Esophagus squamous epithelium (tissue), 5 donors: Measurements from ENCODE around the gene IL18BP. TPM values are rescaled to one million over a fixed set of nuclear protein-coding genes. Genes with fewer than 3 reads are reported as not detected.

Experiments used
- DNase-seq: peaks from one replicate; lab custom pipeline; 2025; lab: John Stamatoyannopoulos, UW
- H3K27ac ChIP-seq, 4 donors: fragments of 200-600 bp; sonication (generic); one replicate each; pipeline ENCODE4 v1.5.1; 2016 to 2019; ENCODE audit warnings: mild to moderate bottlenecking in 1 of 4
- H3K27me3 ChIP-seq, 4 donors: fragments of 200-600 bp; sonication (generic); 1 replicate in 3 of 4; 2 replicates in 1 of 4; pipeline versions ENCODE4 v1.5.1 to v1.6.0; 2017 to 2021; ENCODE audit warnings: antibody characterized with exemption in 1 of 4
- H3K36me3 ChIP-seq, 3 donors: fragments of 200-600 bp; sonication (generic); one replicate each; pipeline ENCODE4 v1.5.1; 2016 to 2019
- H3K4me1 ChIP-seq, 3 donors: fragments of 200-600 bp; sonication (generic); one replicate each; pipeline ENCODE4 v1.5.1; 2017 to 2019
- H3K4me3 ChIP-seq, 4 donors: fragments of 200-600 bp; sonication (generic); 1 replicate in 3 of 4; 2 replicates in 1 of 4; pipeline ENCODE4 v1.5.1; 2016 to 2019; ENCODE audit warnings: mild to moderate bottlenecking in 2 of 4, moderate library complexity in 1 of 4
- H3K9me3 ChIP-seq, 3 donors: fragments of 200-600 bp; sonication (generic); one replicate each; pipeline ENCODE4 v1.5.1; 2016 to 2019
- CTCF ChIP-seq, 6 experiments: fragments of 450-650 bp in 4 of 6; fragments of 200-600 bp in 2 of 6; sonication (generic) in 2 of 6; IDR thresholded peaks; one replicate each; pipeline ENCODE4 v1.5.1; 2016 to 2019; ENCODE audit warnings: antibody characterized with exemption in 6 of 6, mild to moderate bottlenecking in 4 of 6, moderate library complexity in 4 of 6
- POLR2A ChIP-seq, 4 donors: fragments of 450-650 bp; IDR thresholded peaks; one replicate each; pipeline ENCODE4 v1.6.1; 2017; ENCODE audit warnings: antibody characterized with exemption in 4 of 4, mild to moderate bottlenecking in 4 of 4, moderate library complexity in 3 of 4
- WGBS, 2 donors: methylation state at CpG; one replicate each; pipeline ENCODE4 v1.1.5; 2018; 5-methylcytosine and 5-hydroxymethylcytosine counted together
- intact Hi-C: fragments of 100-400 bp; cut with DNase I; formaldehyde crosslinking; loops from one replicate; pipeline ENCODE4 v1.15.0; 2022
- total RNA-seq, 4 donors: library from RNA; depleted of rRNA; stranded (reverse); fragments of >200 nt; gene quantifications; one replicate each; pipeline ENCODE4 v1.1.0, GENCODE V29; 2016
- donor health status: DM: yes; HTN: yes; CAD: no.

Gene IL18BP
- total RNA-seq, 4 donors from 2014 or later = 1.6 to 6.5 (median 4.8) TPM

- Histone ChIP-seq H3K27me3 (no peaks in the 10 kb centered on the region), H3K27ac (peak overlapping the region in 1 of 4 donors; percentile 36)
Measured at GRCh38 chr11:71962428-71963038, 36.2 kb upstream of the IL18BP start.

GRCh38 chr11:71963468-71963867, 35.2 kb upstream of the IL18BP start:
- 90 to 91% methylated on average over 8 of the region's 8 CpGs for WGBS, 2 donors
- no peak overlapping the region for H3K4me3 ChIP-seq
- no peaks in the 10 kb centered on the region for H3K27me3 ChIP-seq
- intact Hi-C loops = no loop called here
- no peaks in the 10 kb centered on the region for H3K9me3 ChIP-seq
- H3K27ac ChIP-seq = no peak overlapping the region
- H3K36me3 ChIP-seq = peaks cover 3 to 84% (median 4%) of the 10 kb centered on the region in 3 donors
- no peak for DNase-seq
- H3K4me1 ChIP-seq = peaks cover 0 to 7% (median 0%) of the 10 kb centered on the region in 3 donors
- TF ChIP-seq CTCF (IDR thresholded peaks at IDR 0.05) = no peak
- no peak for TF ChIP-seq POLR2A (IDR thresholded peaks at IDR 0.05)

More at GRCh38 chr11:71962428-71963038, 36.2 kb upstream of the IL18BP start:
- H3K4me1 ChIP-seq = peaks cover 0 to 7% (median 0%) of the 10 kb centered on the region in 3 donors
- WGBS, 2 donors = 25 to 50% methylated on average over 2 of the region's 2 CpGs
- TF ChIP-seq POLR2A (IDR thresholded peaks at IDR 0.05) (no peak), CTCF (IDR thresholded peaks at IDR 0.05) (no peak)
- peaks cover 3 to 74% (median 4%) of the 10 kb centered on the region in 3 donors for H3K36me3 ChIP-seq
- no peak overlapping the region for H3K4me3 ChIP-seq
- intact Hi-C loops = no loop called here
- no peaks in the 10 kb centered on the region for H3K9me3 ChIP-seq
- DNase-seq = no peak

- 90 to 92% methylated on average over 4 of the region's 4 CpGs for whole genome bisulfite sequencing, 2 donors
- intact Hi-C loops = no loop called here
Measured at GRCh38 chr11:71964641-71965040, 34.1 kb upstream of the IL18BP start.

GRCh38 chr11:71971680-71972079, 27.0 kb upstream of the IL18BP start:
- WGBS, 2 donors = 84 to 95% methylated on average over 2 of the region's 2 CpGs
- Histone ChIP-seq H3K27ac (no peak overlapping the region), H3K4me3 (no peak overlapping the region), H3K36me3 (peaks cover 0 to 74% (median 7%) of the 10 kb centered on the region in 3 donors), H3K9me3 (no peaks in the 10 kb centered on the region), H3K27me3 (no peaks in the 10 kb centered on the region), H3K4me1 (no peaks in the 10 kb centered on the region)
- TF ChIP-seq POLR2A (IDR thresholded peaks at IDR 0.05) = no peak
- no peak for TF ChIP-seq CTCF (IDR thresholded peaks at IDR 0.05)
- intact Hi-C loops = loop anchor here (10.0 kb wide), 1 partner anchor 443 kb away; no protein-coding TSS in a partner anchor
- no peak for DNase-seq

More at GRCh38 chr11:71964641-71965040, 34.1 kb upstream of the IL18BP start:
- Histone ChIP-seq H3K27ac (no peak overlapping the region), H3K36me3 (peaks cover 3 to 91% (median 4%) of the 10 kb centered on the region in 3 donors), H3K27me3 (no peaks in the 10 kb centered on the region), H3K4me3 (no peak overlapping the region), H3K9me3 (no peaks in the 10 kb centered on the region), H3K4me1 (peaks cover 0 to 7% (median 0%) of the 10 kb centered on the region in 3 donors)
- DNase-seq = no peak
- TF ChIP-seq POLR2A (IDR thresholded peaks at IDR 0.05) (no peak), CTCF (IDR thresholded peaks at IDR 0.05) (no peak)

GRCh38 chr11:71976551-71976950, 22.2 kb upstream of the IL18BP start:
- WGBS, 2 donors = 93% methylated on average over 4 of the region's 5 CpGs; no CpG with 5 or more reads in 1 of the 2 donors
- Histone ChIP-seq H3K9me3 (no peaks in the 10 kb centered on the region), H3K36me3 (peaks cover 0 to 49% (median 0%) of the 10 kb centered on the region in 3 donors), H3K4me1 (peaks cover 0 to 4% (median 0%) of the 10 kb centered on the region in 3 donors), H3K27me3 (no peaks in the 10 kb centered on the region), H3K27ac (no peak overlapping the region), H3K4me3 (no peak overlapping the region)
- TF ChIP-seq POLR2A (IDR thresholded peaks at IDR 0.05) = no peak
- TF ChIP-seq CTCF (IDR thresholded peaks at IDR 0.05) = no peak
- DNase-seq = no peak
- intact Hi-C loops = loop anchor here (10.0 kb wide), 1 partner anchor 438 kb away; no protein-coding TSS in a partner anchor
